ENCODE results near the gene FCHSD2.

- TF ChIP-seq, protein P1, sequence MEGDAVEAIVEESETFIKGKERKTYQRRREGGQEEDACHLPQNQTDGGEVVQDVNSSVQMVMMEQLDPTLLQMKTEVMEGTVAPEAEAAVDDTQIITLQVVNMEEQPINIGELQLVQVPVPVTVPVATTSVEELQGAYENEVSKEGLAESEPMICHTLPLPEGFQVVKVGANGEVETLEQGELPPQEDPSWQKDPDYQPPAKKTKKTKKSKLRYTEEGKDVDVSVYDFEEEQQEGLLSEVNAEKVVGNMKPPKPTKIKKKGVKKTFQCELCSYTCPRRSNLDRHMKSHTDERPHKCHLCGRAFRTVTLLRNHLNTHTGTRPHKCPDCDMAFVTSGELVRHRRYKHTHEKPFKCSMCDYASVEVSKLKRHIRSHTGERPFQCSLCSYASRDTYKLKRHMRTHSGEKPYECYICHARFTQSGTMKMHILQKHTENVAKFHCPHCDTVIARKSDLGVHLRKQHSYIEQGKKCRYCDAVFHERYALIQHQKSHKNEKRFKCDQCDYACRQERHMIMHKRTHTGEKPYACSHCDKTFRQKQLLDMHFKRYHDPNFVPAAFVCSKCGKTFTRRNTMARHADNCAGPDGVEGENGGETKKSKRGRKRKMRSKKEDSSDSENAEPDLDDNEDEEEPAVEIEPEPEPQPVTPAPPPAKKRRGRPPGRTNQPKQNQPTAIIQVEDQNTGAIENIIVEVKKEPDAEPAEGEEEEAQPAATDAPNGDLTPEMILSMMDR (conservative IDR thresholded peaks at IDR 0.05 in 1 of 2, IDR thresholded peaks at IDR 0.05 in 1 of 2; ENCODE audit: low read depth in 1 of 2, low read length in 2 of 2), result no peak
- TF ChIP-seq EZH2 (IDR thresholded peaks at IDR 0.05; ENCODE audit: low read length, missing control alignments), result no peak
These were observed 324.2 kb downstream of the FCHSD2 start for GRCh38 chr11:72817966-72818365.
